Ovary (tissue), 9 donors: ENCODE measurements around the gene DHX9. TPM values are rescaled to one million over a fixed set of nuclear protein-coding genes. Genes with fewer than 3 reads are reported as not detected.

Experiments used
- DNase-seq, 5 donors: peaks; one replicate each; pipeline ENCODE4 v3.0.0-alpha.2; 2019 to 2020
- H3K27ac ChIP-seq, 2 donors: fragments of 200-600 bp; one replicate each; pipeline versions ENCODE4 v1.5.1 to v1.8.0; 2019 to 2022
- H3K27me3 ChIP-seq: fragments of 200-600 bp; one replicate; pipeline ENCODE4 v1.8.0; 2022
- H3K36me3 ChIP-seq: fragments of 200-600 bp; sonication (generic); one replicate; pipeline ENCODE4 v1.5.1; 2019
- H3K4me1 ChIP-seq: one replicate; pipeline ENCODE4 v1.8.1; 2013; ENCODE audit warnings: mild to moderate bottlenecking, moderate library complexity; ENCODE audit not compliant: insufficient read depth
- H3K4me3 ChIP-seq: fragments of 200-600 bp; sonication (generic); one replicate; pipeline ENCODE4 v1.5.1; 2017
- H3K9me3 ChIP-seq, 2 donors: fragments of 200-600 bp in 1 of 2; sonication (generic) in 1 of 2; one replicate each; pipeline versions ENCODE4 v1.5.1 to v1.8.1; 2013 to 2019; ENCODE audit warnings: mild to moderate bottlenecking in 1 of 2, moderate library complexity in 1 of 2
- EP300 ChIP-seq: sonication (generic); formaldehyde crosslinking; IDR thresholded peaks from one replicate; pipeline ENCODE4 v1.6.1; 2017; ENCODE audit warnings: antibody characterized with exemption
- POLR2A ChIP-seq: fragments of 450-650 bp; IDR thresholded peaks from one replicate; pipeline ENCODE4 v1.6.1; 2017; ENCODE audit warnings: antibody characterized with exemption, mild to moderate bottlenecking, moderate library complexity
- WGBS, 3 donors: extraction: QIAGEN DNeasy Blood & Tissue Kit in 1 of 3; methylation state at CpG; one replicate each; pipeline versions ENCODE4 v1.1.5 to v1.1.7; 2013 to 2017; 5-methylcytosine and 5-hydroxymethylcytosine counted together
- intact Hi-C, 4 donors: fragments of 100-400 bp; cut with DNase I; formaldehyde crosslinking; loops; one replicate each; pipeline versions ENCODE4 v1.11.0 to v1.15.1; 2022 to 2023
- polyA plus RNA-seq, 2 donors: library from polyadenylated mRNA; stranded (reverse); fragments of 200-250 nt in 1 of 2; fragments of 350-450 nt in 1 of 2; fragmentation: Illumina TruSeq in 1 of 2; extraction: RNeasy Lipid Tissue Mini Kit (QIAGEN cat#74804) in 1 of 2; gene quantifications; one replicate each; pipeline ENCODE4 v1.2.3, GENCODE V29; 2013 to 2014
- total RNA-seq, 7 donors: library from RNA; depleted of rRNA in 2 of 7; stranded (reverse); fragments of >200 nt in 2 of 7; fragmentation: NEBNext Ultra II Directional in 3 of 7; extraction: Animal tissue kit (Norgen Biotek cat#: 25700) in 3 of 7; gene quantifications; one replicate each; pipeline versions ENCODE4 v1.1.0 to v1.2.4, GENCODE V29; 2016 to 2023
- TF ChIP-seq, protein P1 (sequence below), 3 donors: fragments of 450-650 bp in 2 of 3; fragments of 200-600 bp in 1 of 3; IDR thresholded peaks; one replicate each; pipeline versions ENCODE4 v1.5.1 to v1.8.0; 2016 to 2022; ENCODE audit warnings: antibody characterized with exemption in 3 of 3, mild to moderate bottlenecking in 1 of 3
- donor health status: DM: no; HTN: no; CAD: no; lungs with moderate emphysema.
- donor health status: DM: no; HTN: no; CAD: no.
- donor health status: Bipolar disorder and iron deficiency.
- donor health status: DM: yes; HTN: yes; CAD: no.
- donor health status: DM: no; HTN: no; CAD: no.
- donor health status: DM: yes; HTN: yes; CAD: no.

The DHX9 gene
- total and polyA plus RNA-seq, 9 donors = 70.6 to 168 (median 135) TPM

DNA sequence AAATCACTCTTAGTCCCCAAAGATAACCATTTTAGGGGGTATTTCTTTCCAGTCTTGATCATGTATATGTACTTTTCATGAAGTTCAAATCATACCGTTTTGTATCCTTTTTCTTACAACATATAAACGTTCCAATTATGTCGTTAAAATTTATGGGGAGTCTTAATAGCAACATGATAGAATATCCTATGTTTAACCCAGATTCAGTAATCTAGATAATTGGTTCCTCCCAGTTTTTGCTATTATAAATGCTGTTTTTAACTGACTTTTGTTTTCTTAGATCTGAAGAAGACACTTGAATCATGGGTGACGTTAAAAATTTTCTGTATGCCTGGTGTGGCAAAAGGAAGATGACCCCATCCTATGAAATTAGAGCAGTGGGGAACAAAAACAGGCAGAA lies 3.1 kb downstream of the DHX9 start:
- H3K27ac ChIP-seq = no peak overlapping the region

DNA sequence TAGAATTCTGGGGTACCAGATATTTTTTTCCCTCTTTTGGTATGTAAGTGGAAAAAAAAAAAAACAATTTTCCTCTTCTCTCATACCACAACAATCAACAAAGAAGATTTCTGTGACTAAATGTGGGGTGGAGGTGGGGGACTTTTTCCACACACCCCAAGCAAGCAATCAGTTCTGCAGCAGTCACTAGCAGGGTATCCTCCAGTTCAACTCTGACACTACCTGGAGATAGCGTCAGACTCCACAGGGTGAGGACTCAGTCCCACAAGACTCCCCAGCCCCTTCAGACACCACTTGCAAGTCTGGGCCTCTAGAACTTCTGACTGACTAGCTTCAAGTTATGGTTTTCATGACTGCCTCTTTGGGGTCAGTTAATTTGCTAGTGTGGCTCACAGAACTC lies 6.2 kb downstream of the DHX9 start:
- Histone ChIP-seq H3K9me3 (no peaks in the 10 kb centered on the region), H3K27me3 (no peaks in the 10 kb centered on the region), H3K4me1 (peaks cover 8% of the 10 kb centered on the region), H3K4me3 (no peak overlapping the region), H3K27ac (no peak overlapping the region), H3K36me3 (no peaks in the 10 kb centered on the region)
- 84 to 97% (median 94%) methylated on average over 1 of the region's 1 CpG for WGBS, 3 donors
- TF ChIP-seq EP300 (no peak), POLR2A (no peak)
- TF ChIP-seq, protein P1, sequence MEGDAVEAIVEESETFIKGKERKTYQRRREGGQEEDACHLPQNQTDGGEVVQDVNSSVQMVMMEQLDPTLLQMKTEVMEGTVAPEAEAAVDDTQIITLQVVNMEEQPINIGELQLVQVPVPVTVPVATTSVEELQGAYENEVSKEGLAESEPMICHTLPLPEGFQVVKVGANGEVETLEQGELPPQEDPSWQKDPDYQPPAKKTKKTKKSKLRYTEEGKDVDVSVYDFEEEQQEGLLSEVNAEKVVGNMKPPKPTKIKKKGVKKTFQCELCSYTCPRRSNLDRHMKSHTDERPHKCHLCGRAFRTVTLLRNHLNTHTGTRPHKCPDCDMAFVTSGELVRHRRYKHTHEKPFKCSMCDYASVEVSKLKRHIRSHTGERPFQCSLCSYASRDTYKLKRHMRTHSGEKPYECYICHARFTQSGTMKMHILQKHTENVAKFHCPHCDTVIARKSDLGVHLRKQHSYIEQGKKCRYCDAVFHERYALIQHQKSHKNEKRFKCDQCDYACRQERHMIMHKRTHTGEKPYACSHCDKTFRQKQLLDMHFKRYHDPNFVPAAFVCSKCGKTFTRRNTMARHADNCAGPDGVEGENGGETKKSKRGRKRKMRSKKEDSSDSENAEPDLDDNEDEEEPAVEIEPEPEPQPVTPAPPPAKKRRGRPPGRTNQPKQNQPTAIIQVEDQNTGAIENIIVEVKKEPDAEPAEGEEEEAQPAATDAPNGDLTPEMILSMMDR (IDR thresholded peaks at IDR 0.05) = no peak
- no peak for DNase-seq
- intact Hi-C loops = no loop called here

More for the DNA sequence above, 3.1 kb downstream of the DHX9 start:
- Histone ChIP-seq H3K4me1 (peaks cover 8% of the 10 kb centered on the region), H3K4me3 (no peak overlapping the region), H3K27me3 (no peaks in the 10 kb centered on the region), H3K9me3 (no peaks in the 10 kb centered on the region), H3K36me3 (no peaks in the 10 kb centered on the region)
- TF ChIP-seq EP300 = no peak
- no peak for TF ChIP-seq POLR2A
- TF ChIP-seq, protein P1 (IDR thresholded peaks at IDR 0.05) = no peak
- intact Hi-C loops = no loop called here
- DNase-seq = no peak
- 18 to 21% (median 20%) methylated on average over 4 of the region's 4 CpGs for WGBS, 3 donors

DNA sequence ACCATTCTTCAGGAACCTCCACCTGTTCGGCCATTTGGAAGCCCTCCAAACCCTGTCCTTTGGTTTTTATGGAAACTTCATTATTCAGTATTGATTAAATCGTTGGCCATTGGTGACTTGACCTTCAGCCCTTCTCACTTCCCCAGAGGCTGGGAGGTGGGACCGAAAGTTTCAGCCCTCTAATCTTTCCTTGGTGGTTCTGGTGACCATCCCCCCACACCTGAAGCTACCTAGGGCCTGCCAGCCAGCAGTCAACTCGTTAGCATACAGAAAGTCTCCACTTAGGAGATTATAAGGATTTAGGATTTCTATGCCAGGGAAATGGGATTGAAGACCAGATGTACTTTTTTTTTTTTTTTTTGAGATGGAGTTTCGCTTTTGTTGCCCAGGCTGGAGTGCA lies 6.7 kb downstream of the DHX9 start:
- no peaks in the 10 kb centered on the region for H3K9me3 ChIP-seq
- H3K27me3 ChIP-seq = no peaks in the 10 kb centered on the region
- DNase-seq = no peak
- intact Hi-C loops = no loop called here
- TF ChIP-seq, protein P1 (IDR thresholded peaks at IDR 0.05) = no peak
- no peak for TF ChIP-seq POLR2A
- TF ChIP-seq EP300 = no peak
- H3K4me1 ChIP-seq = peaks cover 5% of the 10 kb centered on the region
- WGBS, 3 donors = 73 to 80% (median 78%) methylated on average over 5 of the region's 5 CpGs
- no peak overlapping the region for H3K27ac ChIP-seq
- H3K4me3 ChIP-seq = no peak overlapping the region
- H3K36me3 ChIP-seq = no peaks in the 10 kb centered on the region

DNA sequence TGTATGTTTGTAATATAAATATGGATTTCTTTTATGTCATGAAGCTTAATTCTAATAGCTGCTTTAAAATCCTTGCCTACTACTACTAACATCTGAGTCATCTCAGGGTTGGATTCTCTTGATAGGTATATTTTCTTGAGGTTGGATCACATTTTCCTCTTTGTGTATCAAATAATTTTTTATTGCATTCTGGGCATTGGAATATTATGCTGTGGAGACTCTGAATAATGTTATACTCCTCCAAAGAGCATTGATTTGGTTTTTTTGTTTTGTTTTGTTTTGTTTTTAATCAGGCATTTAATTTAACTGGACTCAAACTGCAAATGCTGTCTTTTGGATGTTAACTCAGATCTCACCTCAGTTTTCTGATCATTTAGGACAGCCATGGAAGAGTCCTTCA lies 8.0 kb downstream of the DHX9 start:
- intact Hi-C loops = no loop called here
- no peak overlapping the region for H3K27ac ChIP-seq
- no peak overlapping the region for H3K4me3 ChIP-seq
- TF ChIP-seq, protein P1 (IDR thresholded peaks at IDR 0.05) = no peak
- TF ChIP-seq POLR2A = no peak
- no peak for TF ChIP-seq EP300
- H3K9me3 ChIP-seq = no peaks in the 10 kb centered on the region
- no peaks in the 10 kb centered on the region for H3K36me3 ChIP-seq
- no peak for DNase-seq
- peaks cover 5% of the 10 kb centered on the region for H3K4me1 ChIP-seq
- H3K27me3 ChIP-seq = no peaks in the 10 kb centered on the region

DNA sequence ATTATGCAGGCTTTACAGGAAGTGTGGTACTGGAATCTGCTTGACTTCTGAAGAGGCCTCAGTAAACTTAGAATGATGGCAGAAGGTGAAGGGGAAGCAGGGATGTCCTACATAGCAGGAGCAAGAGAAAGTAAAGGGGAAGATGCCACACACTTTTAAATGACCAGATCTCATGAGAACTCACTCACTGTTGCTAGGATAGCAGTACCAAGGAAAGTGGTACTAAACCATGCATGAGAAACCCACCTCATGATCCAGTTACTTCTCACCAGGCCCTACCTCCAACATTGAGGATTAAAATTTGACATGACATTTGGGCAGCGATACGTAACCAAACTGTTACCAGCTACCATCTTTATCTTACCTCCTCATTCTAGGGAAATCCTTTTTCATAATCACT lies 9.6 kb downstream of the DHX9 start:
- H3K4me1 ChIP-seq = peaks cover 5% of the 10 kb centered on the region
- 96 to 100% (median 97%) methylated on average over 2 of the region's 2 CpGs for WGBS, 3 donors
- H3K36me3 ChIP-seq = no peaks in the 10 kb centered on the region
- H3K9me3 ChIP-seq = no peaks in the 10 kb centered on the region
- no peaks in the 10 kb centered on the region for H3K27me3 ChIP-seq
- H3K4me3 ChIP-seq = no peak overlapping the region
- intact Hi-C loops = no loop called here
- no peak overlapping the region for H3K27ac ChIP-seq
- DNase-seq = no peak
- TF ChIP-seq EP300 = no peak
- TF ChIP-seq, protein P1 (IDR thresholded peaks at IDR 0.05) = no peak
- no peak for TF ChIP-seq POLR2A
